H1 (cell line): ENCODE measurements around the gene ROBO2. TPM values are rescaled to one million over a fixed set of nuclear protein-coding genes. Genes with fewer than 3 reads are reported as not detected.

Experiments
- GTF2F1 ChIP-seq: IDR thresholded peaks from 2 replicates; pipeline ENCODE4 v1.6.1; 2012; ENCODE audit warnings: low read depth, low read length, improper control_type of control experiment, borderline replicate concordance
- POLR2A ChIP-seq, 2 experiments: IDR thresholded peaks; 1 replicate in 1 of 2; 2 replicates in 1 of 2; pipeline ENCODE4 v1.6.1; 2011; ENCODE audit warnings: low read depth in 2 of 2, low read length in 2 of 2, mild to moderate bottlenecking in 2 of 2; ENCODE audit errors: control extremely low read depth in 1 of 2
- polyA plus RNA-seq, 7 experiments: library from polyadenylated mRNA; depleted of rRNA in 3 of 7; stranded (reverse) in 5 of 7; unstranded in 2 of 7; fragments of >200 nt in 5 of 7; fragments of 200-250 nt in 2 of 7; gene quantifications; 1 replicate in 5 of 7; 2 replicates in 1 of 7; 4 replicates in 1 of 7; pipeline versions ENCODE4 v1.2.1 to v1.2.3, GENCODE V29; 2011 to 2013; ENCODE audit warnings: missing spikeins in 2 of 7, mixed read lengths in 2 of 7
- total RNA-seq: library from RNA; stranded (reverse); fragmentation: NEBNext Ultra II Directional; extraction: Animal tissue kit (Norgen Biotek cat#: 25700); gene quantifications from 2 replicates; pipeline ENCODE4 v1.2.1, GENCODE V29; 2021

ROBO2 gene
- total and polyA plus RNA-seq, 2 of the 8 experiments (the other 6 are each of a cell fraction or from before 2014, with no cell fraction given): 1.5 to 2.9 TPM

DNA sequence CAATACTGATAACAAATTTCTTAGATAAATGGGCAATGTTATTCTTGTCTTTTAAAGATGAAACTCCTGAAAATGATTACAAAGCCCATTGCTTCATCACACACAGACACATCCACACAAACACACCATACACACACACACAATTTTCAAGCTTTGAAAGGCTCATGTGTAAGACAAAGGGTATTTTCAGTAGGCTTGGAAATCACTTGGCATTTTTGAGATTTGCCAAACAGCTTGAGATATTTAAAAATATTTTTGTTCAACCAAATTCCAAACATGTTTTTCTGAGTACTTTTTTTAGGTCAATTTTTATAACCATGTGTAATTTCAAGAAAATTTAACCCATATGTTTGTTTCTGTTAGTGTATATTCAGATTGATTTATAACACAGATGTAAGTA, 283.7 kb downstream of the ROBO2 start (continued):
- TF ChIP-seq GTF2F1: no peak
- no peak for TF ChIP-seq POLR2A (IDR thresholded peaks at IDR 0.05; ENCODE audit: control extremely low read depth in 1 of 2, low read depth in 2 of 2, low read length in 2 of 2)
